ENCODE measurements around the gene CHRNB4. TPM values are rescaled to one million over a fixed set of nuclear protein-coding genes. Genes with fewer than 3 reads are reported as not detected.

The CHRNB4 gene
- 0.39 to 1.8 TPM (median 0.80 TPM) in 5 replicates for total RNA-seq (2022; extraction: Qiagen RNA extraction; ENCODE audit: low read depth)

DNA sequence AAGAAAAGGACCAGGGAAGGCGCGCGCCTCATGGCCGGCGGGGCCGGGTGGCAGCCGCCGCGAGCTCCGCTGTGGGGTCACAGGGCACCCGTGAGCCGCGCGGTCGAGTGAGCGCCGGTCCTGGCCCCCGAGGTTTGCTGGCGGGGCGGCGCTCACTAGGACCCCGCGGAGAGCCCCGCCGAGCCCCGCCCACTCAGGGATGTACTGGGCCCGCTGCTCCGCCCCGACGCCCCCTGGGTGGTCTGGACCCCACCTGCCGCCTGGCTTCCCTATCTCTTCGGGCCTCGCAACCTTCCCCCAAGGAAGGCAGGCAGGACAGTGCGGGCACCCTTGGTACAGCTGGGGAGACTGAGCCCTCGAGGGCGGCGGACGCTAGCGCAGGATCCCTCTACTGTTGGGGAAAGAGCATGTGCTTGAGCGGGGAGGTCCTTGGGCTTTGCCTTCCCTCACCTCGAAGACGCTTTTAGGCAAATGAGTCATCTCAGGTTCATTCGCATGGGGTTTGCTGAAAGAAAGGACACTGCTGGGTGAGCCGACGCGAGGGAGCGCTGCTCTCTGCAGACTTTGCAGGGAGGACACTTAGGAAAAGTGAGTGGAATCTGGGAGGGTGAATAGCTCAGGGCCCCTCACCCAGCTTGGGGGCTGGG, at the start of gene CHRNB4:
Gene CHRNB4 (minus strand): TSS at position 109 of the 647 bp plus-strand sequence. CDS start 77 bp downstream, at position 32.

DNA sequence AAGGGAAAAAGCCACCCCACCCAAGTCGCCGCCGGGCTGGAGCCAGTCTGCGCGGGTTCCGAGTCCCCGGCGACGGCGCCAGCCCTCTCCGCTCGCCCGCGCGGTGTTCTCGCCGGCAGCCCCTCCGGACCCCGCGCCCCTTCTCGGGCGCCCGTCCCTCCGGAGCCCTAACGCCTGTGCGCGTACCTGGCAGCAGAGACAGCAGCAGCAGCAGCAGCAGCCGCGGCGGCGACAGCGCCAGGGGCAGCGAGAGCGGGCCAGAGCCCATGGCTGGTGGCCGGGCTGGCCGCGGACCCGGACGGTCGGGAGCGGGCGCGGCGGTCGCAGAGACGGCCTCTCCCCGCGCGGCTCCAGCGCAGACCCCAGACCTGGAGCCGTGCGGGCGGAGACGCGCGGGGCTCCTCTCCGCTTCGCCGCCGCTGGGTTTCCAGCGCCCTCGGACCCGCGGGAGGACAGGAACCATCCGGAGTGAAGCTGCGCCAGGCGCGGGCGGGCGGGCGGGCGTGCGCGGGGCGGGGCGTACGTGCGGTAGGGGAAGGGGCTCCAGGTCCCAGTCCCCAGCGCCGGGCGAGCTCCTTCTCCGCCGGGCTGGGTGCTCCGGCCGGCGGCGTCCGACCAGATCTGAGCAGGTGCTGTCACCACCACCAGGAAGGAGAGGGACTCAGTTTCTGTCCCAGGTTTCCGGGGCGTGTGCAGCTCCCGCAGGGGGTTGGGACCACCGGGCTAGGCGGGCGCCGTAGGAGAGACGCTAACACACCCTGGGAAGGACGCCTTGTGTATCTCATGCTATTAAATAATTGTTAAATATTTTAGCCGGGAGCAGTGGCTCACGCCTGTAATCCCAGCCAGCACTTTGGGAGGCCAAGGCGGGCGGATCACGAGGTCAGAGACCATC, 20.2 kb downstream of the CHRNB4 start, which contains the start of gene CHRNA3:
Gene CHRNA3 (minus strand): TSS at position 470 of the 895 bp plus-strand sequence. CDS start 202 bp downstream, at position 268.

Other genes with a start within 250 kb of the CHRNB4 start
- gene IREB2, start 203.0 kb downstream of the CHRNB4 start, total RNA-seq (2022; extraction: Qiagen RNA extraction; ENCODE audit: low read depth), result 25.9 to 53.4 TPM (median 43.9 TPM) in 5 replicates
- gene HYKK, start 133.6 kb downstream of the CHRNB4 start, total RNA-seq (2022; extraction: Qiagen RNA extraction; ENCODE audit: low read depth), result 5.5 to 7.4 TPM (median 6.3 TPM) in 5 replicates
- gene PSMA4, start 100.8 kb downstream of the CHRNB4 start, total RNA-seq (2022; extraction: Qiagen RNA extraction; ENCODE audit: low read depth), result 357 to 577 TPM (median 387 TPM) in 5 replicates
- gene CHRNA5, start 75.7 kb downstream of the CHRNB4 start, total RNA-seq (2022; extraction: Qiagen RNA extraction; ENCODE audit: low read depth), result 24.3 to 36.9 TPM (median 32.6 TPM) in 5 replicates
- gene CHRNA3, start 20.2 kb downstream of the CHRNB4 start, total RNA-seq (2022; extraction: Qiagen RNA extraction; ENCODE audit: low read depth), result 0.20 to 1.3 TPM (median 0.69 TPM) in 5 replicates
- gene ADAMTS7, start 170.3 kb upstream of the CHRNB4 start, total RNA-seq (2022; extraction: Qiagen RNA extraction; ENCODE audit: low read depth), result 3.0 to 9.7 TPM (median 7.5 TPM) in 5 replicates
- 356 to 978 TPM (median 364 TPM) in 5 replicates for gene MORF4L1, start 231.7 kb upstream of the CHRNB4 start, total RNA-seq (2022; extraction: Qiagen RNA extraction; ENCODE audit: low read depth)